ENCODE results near the gene OR4D5.

OR4D5 gene

GRCh38 chr11:123939317-123939716 is at the start of gene OR4D5:
Gene OR4D5, plus strand, starts transcription at chr11:123939617. Its CDS starts 0 bp downstream, at chr11:123939617.
- DNase-seq, result no peak

GRCh38 chr11:123892031-123892430 is 47.4 kb upstream of the OR4D5 start:
- DNase-seq, result no peak

- no peak for DNase-seq
These were observed 39.6 kb upstream of the OR4D5 start for GRCh38 chr11:123899792-123900191.

GRCh38 chr11:123901867-123902266 is 37.5 kb upstream of the OR4D5 start, which contains the start of gene OR8D4:
Gene OR8D4, plus strand, starts transcription at chr11:123902167. Its CDS starts 4,265 bp downstream, at chr11:123906432.
- DNase-seq, result no peak

GRCh38 chr11:123903932-123904331 is 35.5 kb upstream of the OR4D5 start:
- DNase-seq, result no peak

- no peak for DNase-seq
These were observed 34.5 kb upstream of the OR4D5 start for GRCh38 chr11:123904932-123905331.

- no peak for DNase-seq
These were observed 33.6 kb upstream of the OR4D5 start for GRCh38 chr11:123905826-123906225.

GRCh38 chr11:123920943-123921342 is 18.5 kb upstream of the OR4D5 start:
- no peak for DNase-seq

GRCh38 chr11:123924027-123924426 is 15.4 kb upstream of the OR4D5 start:
- DNase-seq, result no peak

GRCh38 chr11:123942413-123942812 is 3.0 kb downstream of the OR4D5 start:
- no peak for DNase-seq

GRCh38 chr11:123943738-123944137 is 4.3 kb downstream of the OR4D5 start, which contains the start of gene OR6T1:
Gene OR6T1, minus strand, starts transcription at chr11:123943838. Its CDS starts 0 bp downstream, at chr11:123943838.
- no peak for DNase-seq

GRCh38 chr11:123945132-123945531 is 5.7 kb downstream of the OR4D5 start:
- no peak for DNase-seq

GRCh38 chr11:123956752-123957151 is 17.3 kb downstream of the OR4D5 start:
- DNase-seq, result no peak

GRCh38 chr11:123973816-123974215 is 34.4 kb downstream of the OR4D5 start:
- no peak for DNase-seq

- DNase-seq, result no peak
These were observed 37.5 kb downstream of the OR4D5 start for GRCh38 chr11:123976770-123977560.

- DNase-seq, result no peak
These were observed 38.4 kb downstream of the OR4D5 start, which contains the start of gene OR10S1 for GRCh38 chr11:123977731-123978347. Gene OR10S1, minus strand, starts transcription at chr11:123977781. Its CDS starts 117 bp downstream, at chr11:123977664.

- DNase-seq, result no peak
These were observed 39.9 kb downstream of the OR4D5 start for GRCh38 chr11:123979311-123979710.
